Right lobe of liver (tissue), 6 donors: Measurements from ENCODE around the gene RHOT1. TPM values are rescaled to one million over a fixed set of nuclear protein-coding genes. Genes with fewer than 3 reads are reported as not detected.

ENCODE experiments used
- ATAC-seq, 4 donors: fragments of 200-7000 bp; cut with Tn5 transposase; one replicate each; pipeline ENCODE4 v1.9.1; 2020; ENCODE audit warnings: mild to moderate bottlenecking in 4 of 4, moderate library complexity in 4 of 4
- DNase-seq, 3 donors: peaks; one replicate each; pipeline ENCODE4 v3.0.0-alpha.2; 2020
- H3K27ac ChIP-seq, 3 donors: fragments of 200-600 bp; one replicate each; pipeline ENCODE4 v1.8.0; 2022
- H3K27me3 ChIP-seq, 2 donors: fragments of 200-600 bp; one replicate each; pipeline ENCODE4 v1.8.0; 2022
- H3K36me3 ChIP-seq, 4 donors: fragments of 200-600 bp; sonication (generic) in 1 of 4; one replicate each; pipeline versions ENCODE4 v1.5.1 to v1.8.0; 2017 to 2022; ENCODE audit warnings: control low read depth in 1 of 4
- H3K4me1 ChIP-seq, 4 donors: fragments of 200-600 bp; sonication (generic) in 1 of 4; one replicate each; pipeline versions ENCODE4 v1.5.1 to v1.8.0; 2017 to 2022; ENCODE audit warnings: control low read depth in 1 of 4
- H3K4me3 ChIP-seq, 3 donors: fragments of 200-600 bp; one replicate each; pipeline ENCODE4 v1.8.0; 2022
- H3K9me3 ChIP-seq, 4 donors: fragments of 200-600 bp; sonication (generic) in 1 of 4; one replicate each; pipeline versions ENCODE4 v1.5.1 to v1.8.0; 2017 to 2022; ENCODE audit warnings: control low read depth in 1 of 4
- CTCF ChIP-seq, 4 donors: fragments of 200-600 bp in 3 of 4; fragments of 450-650 bp in 1 of 4; IDR thresholded peaks; one replicate each; pipeline versions ENCODE4 v1.5.1 to v1.8.0; 2016 to 2022; ENCODE audit warnings: antibody characterized with exemption in 4 of 4, mild to moderate bottlenecking in 2 of 4
- POLR2A ChIP-seq: fragments of 450-650 bp; IDR thresholded peaks from one replicate; pipeline ENCODE4 v1.6.1; 2017; ENCODE audit warnings: antibody characterized with exemption, mild to moderate bottlenecking
- WGBS: methylation state at CpG from one replicate; pipeline ENCODE4 v1.1.6; 2018; ENCODE audit warnings: low coverage, low lambda C conversion rate; ENCODE audit not compliant: insufficient coverage; ENCODE audit errors: missing lambda C conversion rate; 5-methylcytosine and 5-hydroxymethylcytosine counted together
- intact Hi-C, 2 donors: fragments of 100-400 bp; cut with DNase I; formaldehyde crosslinking; loops; one replicate each; pipeline versions ENCODE4 v1.11.2 to v1.14.1; 2022
- total RNA-seq, 6 experiments: library from RNA; depleted of rRNA in 2 of 6; stranded (reverse); fragments of >200 nt in 2 of 6; fragmentation: NEBNext Ultra II Directional in 3 of 6; extraction: Animal tissue kit (Norgen Biotek cat#: 25700) in 3 of 6; gene quantifications; one replicate each; pipeline versions ENCODE4 v1.1.0 to v1.2.4, GENCODE V29; 2016 to 2023
- donor health status: DM: no; HTN: yes; CAD: no.
- donor health status: DM: no; HTN: no; CAD: no.
- donor health status: DM: no; HTN: no; CAD: no.
- donor health status: DM: no; HTN: yes; CAD: no.
- donor health status: DM: no; HTN: yes; CAD: no.

RHOT1 gene
- total RNA-seq, 6 experiments from 2014 or later = 12.0 to 24.5 (median 14.2) TPM

DNA sequence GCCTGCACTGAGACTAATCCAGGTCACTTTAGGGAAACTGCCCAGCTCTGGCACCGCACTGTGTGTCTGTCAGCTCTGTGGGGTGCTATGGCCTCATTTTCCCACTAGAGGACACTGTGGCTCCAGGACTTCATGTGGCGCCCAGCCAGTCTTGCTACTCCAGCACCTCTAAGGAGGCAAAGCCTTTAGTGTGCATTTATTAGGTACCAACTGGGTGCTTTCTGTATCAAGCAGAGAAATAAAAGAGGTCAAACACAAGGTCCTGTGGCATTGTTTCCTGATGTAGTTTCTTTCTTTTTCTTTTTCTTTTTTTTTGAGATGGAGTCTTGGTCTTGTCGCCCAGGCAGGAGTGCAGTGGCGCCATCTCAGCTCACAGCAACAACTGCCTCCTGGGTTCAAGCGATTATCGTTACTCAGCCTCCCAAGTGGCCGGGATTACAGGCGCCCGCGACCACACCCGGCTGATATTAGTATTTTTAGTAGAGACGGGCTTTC, 110.9 kb downstream of the RHOT1 start:
- H3K4me1 ChIP-seq = no peaks in the 10 kb centered on the region
- ATAC-seq = peak; percentile 99 to 100 (median 100)
- TF ChIP-seq CTCF (IDR thresholded peaks at IDR 0.05) (peak; percentile 93 to 98 (median 96)), POLR2A (no peak)
- peak; percentile 77 to 80 (median 79) for DNase-seq
- WGBS = 47% methylated on average over 6 of the region's 12 CpGs
- H3K27me3 ChIP-seq = no peaks in the 10 kb centered on the region
- no peak overlapping the region for H3K4me3 ChIP-seq
- H3K27ac ChIP-seq = no peak overlapping the region
- no peaks in the 10 kb centered on the region for H3K9me3 ChIP-seq
- no peaks in the 10 kb centered on the region for H3K36me3 ChIP-seq
- intact Hi-C loops = loop anchor here in 1 of 2 donors (5.0 kb wide), 1 partner anchor 69 kb away; no protein-coding TSS in a partner anchor

- Histone ChIP-seq H3K9me3 (no peaks in the 10 kb centered on the region), H3K27me3 (no peaks in the 10 kb centered on the region), H3K4me1 (no peaks in the 10 kb centered on the region), H3K36me3 (no peaks in the 10 kb centered on the region), H3K4me3 (no peak overlapping the region), H3K27ac (no peak overlapping the region)
- 77% methylated on average over 8 of the region's 9 CpGs for WGBS
- no peak for DNase-seq
- intact Hi-C loops = loop anchor here in 1 of 2 donors (5.0 kb wide), 1 partner anchor 66 kb away; no protein-coding TSS in a partner anchor
- TF ChIP-seq CTCF (IDR thresholded peaks at IDR 0.05) (no peak), POLR2A (no peak)
- no peak for ATAC-seq
Observed at GRCh38 chr17:32256012-32256700, 113.9 kb downstream of the RHOT1 start.

DNA sequence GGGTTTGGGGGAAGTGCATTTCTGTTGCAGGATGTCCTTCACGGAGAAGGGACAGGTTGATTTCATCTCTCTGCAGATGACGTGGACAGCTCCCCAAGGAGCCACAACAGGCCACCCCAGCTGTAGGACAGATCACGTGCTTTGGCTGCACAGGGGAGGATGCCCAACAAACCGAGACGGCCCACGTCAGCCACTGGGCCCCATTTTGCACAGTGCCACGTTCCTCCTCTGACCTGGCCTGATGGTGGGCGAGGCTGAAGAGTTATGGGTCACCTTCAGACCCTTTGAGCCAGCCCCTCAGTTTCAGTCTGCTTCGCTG, 114.4 kb downstream of the RHOT1 start:
- Histone ChIP-seq H3K27me3 (no peaks in the 10 kb centered on the region), H3K4me1 (no peaks in the 10 kb centered on the region), H3K27ac (no peak overlapping the region), H3K9me3 (no peaks in the 10 kb centered on the region), H3K36me3 (no peaks in the 10 kb centered on the region), H3K4me3 (no peak overlapping the region)
- TF ChIP-seq CTCF (IDR thresholded peaks at IDR 0.05) (no peak), POLR2A (no peak)
- intact Hi-C loops = loop anchor here in 1 of 2 donors (5.0 kb wide), 1 partner anchor 66 kb away; no protein-coding TSS in a partner anchor
- WGBS = no CpG with 5 or more reads among the region's 9 CpGs
- no peak for ATAC-seq
- DNase-seq = no peak

DNA sequence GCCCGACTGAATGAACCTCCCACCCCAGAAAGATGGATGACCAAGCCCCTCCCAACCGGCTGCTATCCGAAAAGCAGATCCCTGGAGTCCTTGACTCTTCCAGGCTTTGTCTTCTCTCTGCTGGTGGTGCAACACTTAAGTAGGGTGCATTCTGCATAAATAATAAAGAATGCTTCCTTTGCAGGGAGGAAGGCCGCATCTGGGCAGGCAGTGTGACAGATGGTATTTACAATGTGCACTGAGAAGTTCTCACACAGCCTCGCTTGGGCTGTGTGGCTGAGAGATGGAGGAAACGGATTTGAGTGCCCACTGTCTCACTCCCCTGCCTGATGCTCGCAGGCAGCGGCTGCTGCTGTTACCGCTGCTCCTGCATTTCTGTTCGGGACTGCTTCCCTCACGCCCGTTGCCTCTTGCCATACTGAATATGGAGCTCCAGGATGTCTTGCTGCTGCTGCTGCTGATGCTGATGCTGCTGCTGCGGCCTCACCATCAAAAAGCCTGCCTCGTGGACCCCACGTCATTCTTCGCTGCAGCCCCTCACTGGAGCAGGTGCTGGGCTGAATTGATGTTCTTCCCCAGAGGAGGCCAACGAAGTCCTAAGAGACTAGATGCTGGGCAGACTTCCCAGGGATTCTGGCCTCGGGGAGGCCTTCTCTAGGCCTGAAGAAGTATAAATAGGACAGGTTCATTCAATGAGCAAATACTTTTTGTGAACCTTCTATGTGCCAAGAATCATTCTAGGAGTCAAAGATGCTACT, 116.3 kb downstream of the RHOT1 start:
- intact Hi-C loops = loop anchor here in 1 of 2 donors (5.0 kb wide), 1 partner anchor 64 kb away; no protein-coding TSS in a partner anchor
- DNase-seq (no peak), ATAC-seq (no peak)
- TF ChIP-seq POLR2A = no peak
- TF ChIP-seq CTCF (IDR thresholded peaks at IDR 0.05) = no peak
- Histone ChIP-seq H3K4me1 (no peaks in the 10 kb centered on the region), H3K9me3 (no peaks in the 10 kb centered on the region), H3K4me3 (no peak overlapping the region), H3K36me3 (no peaks in the 10 kb centered on the region), H3K27me3 (no peaks in the 10 kb centered on the region), H3K27ac (no peak overlapping the region)
- WGBS = 72% methylated on average over 12 of the region's 18 CpGs
